Endothelial cell of umbilical vein (primary cell): ENCODE results near the gene CDC20B.

Experiments used
- CTCF ChIP-seq, 2 donors: IDR thresholded peaks; 1 replicate in 1 of 2; 2 replicates in 1 of 2; pipeline ENCODE4 v1.5.1; 2011; ENCODE audit warnings: low read length in 2 of 2, mild to moderate bottlenecking in 2 of 2, moderate library complexity in 2 of 2, control low read depth in 1 of 2, inconsistent platforms in 1 of 2, low read depth in 1 of 2; ENCODE audit not compliant: insufficient read depth in 1 of 2; ENCODE audit errors: extremely low read depth in 1 of 2
- POLR2AphosphoS5 ChIP-seq: IDR thresholded peaks from 2 replicates; pipeline ENCODE4 v1.6.1; 2012; ENCODE audit warnings: low read depth, mild to moderate bottlenecking, control low read depth, low read length, moderate library complexity; ENCODE audit not compliant: insufficient read depth

GRCh38 chr5:55102348-55102747 lies 70.6 kb downstream of the CDC20B start, which contains the start of gene GZMA:
- TF ChIP-seq CTCF (IDR thresholded peaks at IDR 0.05; ENCODE audit: extremely low read depth in 1 of 2, insufficient read depth in 1 of 2, low read depth in 1 of 2, low read length in 2 of 2): no peak
- TF ChIP-seq POLR2AphosphoS5: no peak
